Neuron (in vitro differentiated cells): ENCODE data around the gene CEMIP.

Source experiments
- H2AFZ ChIP-seq: one replicate; pipeline ENCODE4 v1.6.1; 2013; ENCODE audit warnings: low read depth, mild to moderate bottlenecking, inconsistent platforms, low read length, moderate library complexity
- H3K27me3 ChIP-seq: one replicate; pipeline ENCODE4 v1.6.1; 2013; ENCODE audit warnings: low read length; ENCODE audit not compliant: insufficient read depth
- H3K36me3 ChIP-seq: one replicate; pipeline ENCODE4 v1.6.1; 2013; ENCODE audit warnings: low read length; ENCODE audit not compliant: insufficient read depth
- H3K4me1 ChIP-seq: one replicate; pipeline ENCODE4 v1.6.1; 2013; ENCODE audit warnings: low read length; ENCODE audit not compliant: insufficient read depth
- H3K4me3 ChIP-seq: 2 replicates; pipeline ENCODE4 v1.5.1; 2013; ENCODE audit warnings: mild to moderate bottlenecking, low read length, moderate library complexity
- H3K9me3 ChIP-seq: one replicate; pipeline ENCODE4 v1.6.1; 2013; ENCODE audit warnings: low read length

The CEMIP gene

GRCh38 chr15:80838666-80839065, 59.5 kb downstream of the CEMIP start:
- no peak overlapping the region for H3K4me3 ChIP-seq

DNA sequence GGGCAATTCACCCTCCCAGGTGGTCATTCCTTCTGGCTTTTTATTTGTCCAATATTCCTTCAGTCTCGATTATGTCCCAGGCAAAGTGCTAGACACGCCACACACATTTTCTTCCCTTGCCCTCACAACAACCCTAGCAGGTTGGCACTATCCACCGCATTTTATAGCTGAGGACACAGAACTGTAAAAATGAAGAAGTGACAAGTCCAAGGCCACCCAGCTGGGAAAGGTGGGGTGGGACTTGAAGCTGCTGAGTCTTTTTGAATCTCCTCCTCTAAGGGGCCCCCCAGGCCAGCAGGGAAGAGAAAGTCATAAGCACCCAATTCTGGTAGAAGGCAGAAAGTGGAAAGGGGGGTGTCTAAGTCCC, 60.6 kb downstream of the CEMIP start:
- Histone ChIP-seq H3K27me3 (peaks cover 4% of the 10 kb centered on the region), H3K4me1 (no peaks in the 10 kb centered on the region), H3K4me3 (no peak overlapping the region), H3K9me3 (no peaks in the 10 kb centered on the region), H3K36me3 (no peaks in the 10 kb centered on the region), H2AFZ (no peak overlapping the region)

More at GRCh38 chr15:80838666-80839065, 59.5 kb downstream of the CEMIP start:
- Histone ChIP-seq H3K9me3 (no peaks in the 10 kb centered on the region), H3K27me3 (peaks cover 4% of the 10 kb centered on the region), H3K4me1 (no peaks in the 10 kb centered on the region), H2AFZ (no peak overlapping the region), H3K36me3 (no peaks in the 10 kb centered on the region)

- peaks cover 4% of the 10 kb centered on the region for H3K27me3 ChIP-seq
- H3K4me3 ChIP-seq: no peak overlapping the region
- H3K9me3 ChIP-seq: no peaks in the 10 kb centered on the region
- no peaks in the 10 kb centered on the region for H3K36me3 ChIP-seq
- H3K4me1 ChIP-seq: no peaks in the 10 kb centered on the region
- H2AFZ ChIP-seq: no peak overlapping the region
Measured at GRCh38 chr15:80840182-80841130, 61.3 kb downstream of the CEMIP start.

- Histone ChIP-seq H3K9me3 (no peaks in the 10 kb centered on the region), H3K4me1 (no peaks in the 10 kb centered on the region), H3K27me3 (peaks cover 4% of the 10 kb centered on the region), H2AFZ (no peak overlapping the region), H3K4me3 (no peak overlapping the region), H3K36me3 (no peaks in the 10 kb centered on the region)
Measured at GRCh38 chr15:80841541-80841940, 62.4 kb downstream of the CEMIP start.

DNA sequence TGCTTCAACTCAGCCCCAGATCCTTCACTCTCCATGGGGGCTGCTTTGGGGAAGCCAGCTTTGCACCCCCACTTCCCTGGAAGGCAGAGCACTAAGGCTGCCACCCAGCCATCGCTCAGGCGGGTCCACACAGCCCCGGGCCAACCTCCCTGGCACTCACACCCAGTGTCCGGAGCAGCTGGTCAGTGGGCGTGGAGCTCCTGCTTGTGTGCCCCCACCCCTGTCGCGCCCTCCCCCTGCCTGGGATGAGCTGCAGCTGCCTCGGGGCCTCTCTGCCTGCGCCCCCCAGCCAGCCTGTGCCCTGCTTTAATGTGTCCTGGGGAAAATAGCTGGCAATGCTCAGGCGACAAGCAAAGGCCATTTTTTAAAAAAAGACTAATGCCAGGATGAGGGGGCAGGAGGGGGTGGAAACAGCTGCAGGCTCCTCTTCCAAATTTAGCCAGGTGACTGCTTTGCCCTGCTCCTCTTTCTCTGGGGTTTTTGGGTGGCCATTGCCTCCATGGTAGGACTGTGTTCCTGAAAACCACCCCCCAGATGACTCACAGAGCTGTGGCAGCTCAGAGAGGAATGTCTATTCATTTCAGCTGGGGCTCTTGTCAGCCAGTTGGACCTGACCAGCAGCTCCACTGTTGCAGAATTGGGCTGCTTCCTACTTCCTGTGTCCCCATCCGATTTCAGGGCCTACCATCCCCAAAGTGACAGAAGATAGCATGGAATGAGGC, 65.0 kb downstream of the CEMIP start:
- Histone ChIP-seq H3K4me3 (no peak overlapping the region), H3K9me3 (no peaks in the 10 kb centered on the region)

DNA sequence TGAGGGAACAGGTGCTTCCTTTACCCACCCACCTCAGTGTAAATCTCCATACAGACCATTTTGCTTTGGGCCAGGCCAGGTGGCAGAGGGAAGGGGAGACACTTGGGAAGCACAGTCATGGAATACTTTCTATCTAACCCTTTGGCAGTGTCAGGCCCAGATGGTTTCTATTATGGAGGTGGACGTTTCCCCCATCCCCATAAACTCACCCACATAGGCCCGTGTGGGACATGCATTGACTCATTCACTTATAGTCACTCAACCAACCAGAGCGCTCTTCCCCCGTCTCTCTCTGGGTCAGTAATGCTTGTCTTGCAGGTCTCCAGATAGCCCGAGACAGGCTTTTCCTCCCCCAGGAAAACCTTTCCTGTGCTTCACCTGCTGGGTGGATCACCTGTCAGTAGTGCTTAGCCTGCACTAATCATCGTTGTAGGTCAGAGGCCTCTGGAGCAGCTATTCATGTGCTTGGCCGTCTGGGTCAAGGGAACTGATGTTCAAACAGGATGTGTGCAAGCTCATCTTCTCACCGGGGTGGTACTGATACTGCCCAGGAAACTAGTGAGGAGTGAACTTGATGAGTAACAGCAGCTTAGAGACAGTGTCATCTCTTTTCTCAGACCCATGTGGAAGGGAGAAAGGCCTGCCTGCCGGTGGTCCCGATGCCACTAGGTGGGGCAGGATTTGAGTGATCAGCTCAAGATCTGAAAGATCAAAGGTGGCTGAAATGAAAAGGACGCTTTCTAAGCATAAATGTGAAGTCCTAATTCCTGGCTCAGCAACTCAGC, 67.1 kb downstream of the CEMIP start:
- no peaks in the 10 kb centered on the region for H3K4me1 ChIP-seq
- H3K27me3 ChIP-seq: peaks cover 3% of the 10 kb centered on the region
- no peak overlapping the region for H3K4me3 ChIP-seq
- no peaks in the 10 kb centered on the region for H3K9me3 ChIP-seq
- no peak overlapping the region for H2AFZ ChIP-seq
- H3K36me3 ChIP-seq: no peaks in the 10 kb centered on the region

More for the DNA sequence above, 65.0 kb downstream of the CEMIP start:
- H2AFZ ChIP-seq: no peak overlapping the region
- no peaks in the 10 kb centered on the region for H3K4me1 ChIP-seq
- H3K27me3 ChIP-seq: no peaks in the 10 kb centered on the region
- H3K36me3 ChIP-seq: no peaks in the 10 kb centered on the region

- no peaks in the 10 kb centered on the region for H3K4me1 ChIP-seq
- H3K36me3 ChIP-seq: no peaks in the 10 kb centered on the region
- H3K9me3 ChIP-seq: no peaks in the 10 kb centered on the region
- H2AFZ ChIP-seq: no peak overlapping the region
- H3K4me3 ChIP-seq: no peak overlapping the region
- peaks cover 3% of the 10 kb centered on the region for H3K27me3 ChIP-seq
Measured at GRCh38 chr15:80849308-80849707, 70.1 kb downstream of the CEMIP start.

DNA sequence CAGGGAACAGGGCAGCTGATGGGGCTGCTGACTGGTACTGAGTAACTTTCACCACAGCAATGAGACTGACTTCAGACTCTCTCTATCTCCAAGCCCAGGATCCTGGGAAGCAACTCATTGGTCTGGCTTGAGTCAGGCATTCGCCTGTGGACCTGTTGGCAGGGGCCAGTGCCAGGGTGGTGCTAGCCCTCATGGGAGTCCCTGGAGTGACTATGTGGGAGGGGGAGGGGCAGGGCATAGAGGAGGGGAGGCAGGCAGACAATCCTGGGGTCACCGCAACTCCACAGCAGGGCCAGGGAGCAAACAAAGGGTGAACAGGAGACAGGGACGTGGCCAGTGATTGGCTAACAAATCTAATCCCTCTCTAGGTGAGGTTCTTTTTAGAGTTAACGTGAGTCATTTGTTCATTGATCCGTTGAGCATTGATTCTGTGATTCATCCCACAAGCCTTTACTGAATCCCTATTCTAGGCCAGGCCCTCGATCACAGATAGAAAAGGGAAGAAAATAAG, 71.8 kb downstream of the CEMIP start:
- no peaks in the 10 kb centered on the region for H3K36me3 ChIP-seq

DNA sequence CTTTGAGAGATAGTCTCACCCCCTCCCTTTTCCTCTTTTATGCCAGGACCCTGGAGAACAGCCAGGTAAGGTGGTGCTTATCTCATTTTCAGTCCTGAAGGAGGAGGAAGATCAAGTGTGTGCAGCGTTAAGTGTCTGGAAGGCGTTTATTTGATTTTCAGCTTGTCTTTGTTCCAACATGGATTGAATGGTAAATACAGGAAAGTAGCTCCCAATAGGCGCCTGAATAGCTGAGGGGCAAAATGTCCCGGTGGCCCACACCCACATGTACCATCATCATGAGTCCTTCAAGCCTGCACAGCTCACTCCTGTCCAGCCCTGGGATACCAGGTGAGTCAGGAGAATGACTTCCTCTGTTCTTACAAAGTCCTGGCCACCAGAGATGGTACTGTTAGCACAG, 73.5 kb downstream of the CEMIP start:
- Histone ChIP-seq H3K4me1 (no peaks in the 10 kb centered on the region), H3K27me3 (peaks cover 6% of the 10 kb centered on the region), H3K36me3 (no peaks in the 10 kb centered on the region), H3K9me3 (no peaks in the 10 kb centered on the region), H2AFZ (no peak overlapping the region), H3K4me3 (no peak overlapping the region)

More for the DNA sequence above, 71.8 kb downstream of the CEMIP start:
- no peaks in the 10 kb centered on the region for H3K9me3 ChIP-seq
- H3K4me3 ChIP-seq: no peak overlapping the region
- peaks cover 3% of the 10 kb centered on the region for H3K27me3 ChIP-seq
- H3K4me1 ChIP-seq: no peaks in the 10 kb centered on the region
- no peak overlapping the region for H2AFZ ChIP-seq

- H3K9me3 ChIP-seq: no peaks in the 10 kb centered on the region
- H3K27me3 ChIP-seq: peaks cover 6% of the 10 kb centered on the region
- H3K4me3 ChIP-seq: no peak overlapping the region
- H3K36me3 ChIP-seq: no peaks in the 10 kb centered on the region
- no peaks in the 10 kb centered on the region for H3K4me1 ChIP-seq
- no peak overlapping the region for H2AFZ ChIP-seq
Measured at GRCh38 chr15:80854104-80854503, 74.9 kb downstream of the CEMIP start.

GRCh38 chr15:80855206-80855605, 76.0 kb downstream of the CEMIP start:
- no peak overlapping the region for H3K4me3 ChIP-seq
- H2AFZ ChIP-seq: no peak overlapping the region
- peaks cover 2% of the 10 kb centered on the region for H3K9me3 ChIP-seq
- H3K4me1 ChIP-seq: no peaks in the 10 kb centered on the region
- H3K36me3 ChIP-seq: no peaks in the 10 kb centered on the region
- peaks cover 6% of the 10 kb centered on the region for H3K27me3 ChIP-seq

GRCh38 chr15:80856400-80856799, 77.2 kb downstream of the CEMIP start:
- no peak overlapping the region for H2AFZ ChIP-seq
- H3K4me1 ChIP-seq: no peaks in the 10 kb centered on the region
- peaks cover 2% of the 10 kb centered on the region for H3K9me3 ChIP-seq
- peaks cover 6% of the 10 kb centered on the region for H3K27me3 ChIP-seq
- no peak overlapping the region for H3K4me3 ChIP-seq
- H3K36me3 ChIP-seq: no peaks in the 10 kb centered on the region
